Spleen (tissue), 7 donors: Measurements from ENCODE around the gene CCDC192.
"Not testable (repeated sequence)": the region's sequence is repeated elsewhere in the genome, so short reads cannot be mapped to it uniquely, and the experiment has no call there.

Source experiments
- POLR2A ChIP-seq, 3 donors: fragments of 450-650 bp; IDR thresholded peaks; one replicate each; pipeline ENCODE4 v1.5.1; 2017; ENCODE audit warnings: antibody characterized with exemption in 3 of 3, mild to moderate bottlenecking in 1 of 3
- TF ChIP-seq, protein P1 (sequence below), 11 experiments: fragments of 200-600 bp in 7 of 11; fragments of 450-650 bp in 4 of 11; sonication (generic) in 4 of 11; IDR thresholded peaks in 8 of 11; conservative IDR thresholded peaks in 3 of 11; 1 replicate in 7 of 11; 2 replicates in 4 of 11; pipeline versions ENCODE4 v1.4.0 to v1.8.0; 2016 to 2021; ENCODE audit warnings: antibody characterized with exemption in 11 of 11, inconsistent platforms in 4 of 11, mild to moderate bottlenecking in 1 of 11
- donor health status: DM: no; HTN: no; CAD: no; lungs with moderate emphysema.
- donor health status: DM: no; HTN: no; CAD: no.
- donor health status: DM: no; HTN: no; CAD: no.

- not testable (repeated sequence) for TF ChIP-seq POLR2A (IDR thresholded peaks at IDR 0.05)
- TF ChIP-seq, protein P1, sequence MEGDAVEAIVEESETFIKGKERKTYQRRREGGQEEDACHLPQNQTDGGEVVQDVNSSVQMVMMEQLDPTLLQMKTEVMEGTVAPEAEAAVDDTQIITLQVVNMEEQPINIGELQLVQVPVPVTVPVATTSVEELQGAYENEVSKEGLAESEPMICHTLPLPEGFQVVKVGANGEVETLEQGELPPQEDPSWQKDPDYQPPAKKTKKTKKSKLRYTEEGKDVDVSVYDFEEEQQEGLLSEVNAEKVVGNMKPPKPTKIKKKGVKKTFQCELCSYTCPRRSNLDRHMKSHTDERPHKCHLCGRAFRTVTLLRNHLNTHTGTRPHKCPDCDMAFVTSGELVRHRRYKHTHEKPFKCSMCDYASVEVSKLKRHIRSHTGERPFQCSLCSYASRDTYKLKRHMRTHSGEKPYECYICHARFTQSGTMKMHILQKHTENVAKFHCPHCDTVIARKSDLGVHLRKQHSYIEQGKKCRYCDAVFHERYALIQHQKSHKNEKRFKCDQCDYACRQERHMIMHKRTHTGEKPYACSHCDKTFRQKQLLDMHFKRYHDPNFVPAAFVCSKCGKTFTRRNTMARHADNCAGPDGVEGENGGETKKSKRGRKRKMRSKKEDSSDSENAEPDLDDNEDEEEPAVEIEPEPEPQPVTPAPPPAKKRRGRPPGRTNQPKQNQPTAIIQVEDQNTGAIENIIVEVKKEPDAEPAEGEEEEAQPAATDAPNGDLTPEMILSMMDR (IDR thresholded peaks at IDR 0.05 in 8 of 11, conservative IDR thresholded peaks at IDR 0.05 in 3 of 11) = not testable (repeated sequence)
These were observed 88.7 kb downstream of the CCDC192 start for GRCh38 chr5:127791908-127792307.
